ENCODE measurements around the gene INAVA.
A peak's percentile ranks its signal among the peaks of the same experiment; 100 is the strongest.

Gene INAVA

GRCh38 chr1:200877839-200878551 lies 16.7 kb upstream of the INAVA start:
- DNase-seq: peak; percentile 50

- DNase-seq: no peak
Measured at GRCh38 chr1:200880212-200880611, 14.5 kb upstream of the INAVA start.

- DNase-seq: no peak
Measured at GRCh38 chr1:200883118-200883517, 11.6 kb upstream of the INAVA start.

- DNase-seq: no peak
Measured at GRCh38 chr1:200885623-200886402, 8.9 kb upstream of the INAVA start.

GRCh38 chr1:200886594-200886993 lies 8.1 kb upstream of the INAVA start:
- DNase-seq: no peak

GRCh38 chr1:200887036-200887435 lies 7.7 kb upstream of the INAVA start:
- no peak for DNase-seq

GRCh38 chr1:200887772-200888348 lies 6.8 kb upstream of the INAVA start:
- DNase-seq: no peak

- peak; percentile 75 for DNase-seq
Measured at GRCh38 chr1:200888349-200888838, 6.3 kb upstream of the INAVA start.

- no peak for DNase-seq
Measured at GRCh38 chr1:200889571-200889970, 5.1 kb upstream of the INAVA start.

- DNase-seq: no peak
Measured at GRCh38 chr1:200890027-200890426, 4.7 kb upstream of the INAVA start.

GRCh38 chr1:200890818-200891773 lies 3.6 kb upstream of the INAVA start:
- DNase-seq: no peak

GRCh38 chr1:200891774-200892157 lies 2.9 kb upstream of the INAVA start:
- DNase-seq: no peak

GRCh38 chr1:200892546-200892945 lies 2.2 kb upstream of the INAVA start:
- DNase-seq: no peak

- DNase-seq: no peak
Measured at GRCh38 chr1:200892958-200893357, 1.7 kb upstream of the INAVA start.

- no peak for DNase-seq
Measured at GRCh38 chr1:200893411-200893901, 1.2 kb upstream of the INAVA start.

GRCh38 chr1:200895443-200895789 lies 716 bp downstream of the INAVA start:
- DNase-seq: no peak

GRCh38 chr1:200895801-200896530 lies 1.3 kb downstream of the INAVA start:
- DNase-seq: no peak

GRCh38 chr1:200896531-200897196 lies 2.0 kb downstream of the INAVA start:
- DNase-seq: no peak

GRCh38 chr1:200897259-200897658 lies 2.6 kb downstream of the INAVA start:
- no peak for DNase-seq

GRCh38 chr1:200899015-200899386 lies 4.3 kb downstream of the INAVA start:
- no peak for DNase-seq

GRCh38 chr1:200899451-200899915 lies 4.8 kb downstream of the INAVA start:
- no peak for DNase-seq
